IPS DF 6.9 (cell line): ENCODE measurements around the gene GMEB2.
"Not testable (repeated sequence)": the region's sequence is repeated elsewhere in the genome, so short reads cannot be mapped to it uniquely, and the experiment has no call there.

Source experiments
- DNase-seq: peaks from one replicate; pipeline ENCODE4 v3.0.0-alpha.2; 2013; ENCODE audit warnings: low read depth, low spot score
- H3K27ac ChIP-seq: one replicate; pipeline ENCODE4 v1.5.1; 2013; ENCODE audit warnings: low read length, control low read depth
- H3K27me3 ChIP-seq: 2 replicates; pipeline ENCODE4 v1.6.1; 2013; ENCODE audit warnings: mild to moderate bottlenecking, low read length; ENCODE audit not compliant: control insufficient read depth, insufficient read depth
- H3K36me3 ChIP-seq: 2 replicates; pipeline ENCODE4 v1.6.1; 2013; ENCODE audit warnings: low read length; ENCODE audit not compliant: control insufficient read depth, insufficient read depth
- H3K4me1 ChIP-seq: 2 replicates; pipeline ENCODE4 v1.6.1; 2013; ENCODE audit warnings: low read length; ENCODE audit not compliant: control insufficient read depth, insufficient read depth
- H3K4me3 ChIP-seq: 2 replicates; pipeline ENCODE4 v1.5.1; 2013; ENCODE audit warnings: mild to moderate bottlenecking, low read length
- H3K9me3 ChIP-seq: 2 replicates; pipeline ENCODE4 v1.6.1; 2013; ENCODE audit warnings: low read length, inconsistent platforms; ENCODE audit not compliant: control insufficient read depth, insufficient read depth
- WGBS: extraction: QIAGEN DNeasy Blood & Tissue Kit; methylation state at CpG from one replicate; pipeline ENCODE4 v1.1.7; 2013; ENCODE audit warnings: mixed read lengths, missing lambda C conversion rate; ENCODE audit not compliant: insufficient read length, insufficient coverage; 5-methylcytosine and 5-hydroxymethylcytosine counted together

GMEB2 gene

GRCh38 chr20:63639093-63639975 is 12.4 kb upstream of the GMEB2 start:
- H3K27me3 ChIP-seq, result no peaks in the 10 kb centered on the region
- H3K27ac ChIP-seq, result no peak overlapping the region
- H3K4me3 ChIP-seq, result no peak overlapping the region
- H3K9me3 ChIP-seq, result no peaks in the 10 kb centered on the region
- DNase-seq, result no peak
- no CpG with 5 or more reads among the region's 15 CpGs for WGBS
- H3K4me1 ChIP-seq, result peaks cover 3% of the 10 kb centered on the region; the same call in 1 of the 2 replicates
- no peaks in the 10 kb centered on the region for H3K36me3 ChIP-seq

- H3K27ac ChIP-seq, result no peak overlapping the region
- H3K4me3 ChIP-seq, result no peak overlapping the region
- no peaks in the 10 kb centered on the region for H3K36me3 ChIP-seq
- no CpG with 5 or more reads among the region's 19 CpGs for WGBS
- H3K27me3 ChIP-seq, result no peaks in the 10 kb centered on the region
- no peaks in the 10 kb centered on the region for H3K9me3 ChIP-seq
- no peak for DNase-seq
- H3K4me1 ChIP-seq, result peaks cover 3% of the 10 kb centered on the region; the same call in 1 of the 2 replicates
These were observed 10.1 kb upstream of the GMEB2 start for GRCh38 chr20:63636752-63637628.

DNA sequence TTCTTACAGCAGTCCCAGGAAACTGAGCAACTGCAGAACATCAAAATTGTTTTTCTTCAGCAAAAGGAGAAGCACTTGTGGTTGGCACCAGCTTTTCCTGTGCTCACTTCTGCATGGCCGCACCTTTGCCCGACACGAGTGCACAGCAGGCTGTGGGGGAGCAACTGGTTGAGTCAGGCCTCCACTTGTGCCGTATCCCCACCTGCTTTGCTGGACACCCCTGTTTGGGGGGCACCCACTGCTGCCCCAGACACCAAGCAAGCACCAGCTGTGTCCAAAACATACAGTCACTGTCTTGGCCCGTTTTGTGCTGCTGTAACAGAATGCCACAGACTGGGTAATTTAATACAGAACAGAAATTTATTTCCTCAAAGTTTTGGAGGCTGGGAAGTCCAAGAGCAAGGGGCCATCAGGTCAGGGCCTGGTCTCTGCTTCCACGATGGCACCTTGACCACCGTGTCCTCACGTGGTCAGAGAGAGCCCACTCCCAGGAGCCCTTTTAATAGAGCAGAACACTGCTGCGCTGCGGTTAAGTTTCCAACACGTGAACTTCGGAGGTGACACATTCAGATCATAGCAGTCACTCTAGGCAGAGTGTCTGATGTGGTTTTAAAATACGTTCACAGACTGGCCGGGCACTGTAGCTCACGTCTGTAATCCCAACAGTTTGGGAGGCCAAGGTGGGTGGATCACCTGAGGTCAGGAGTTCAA is 8.7 kb upstream of the GMEB2 start:
- no peaks in the 10 kb centered on the region for H3K27me3 ChIP-seq
- no peak for DNase-seq
- no CpG with 5 or more reads among the region's 15 CpGs for WGBS
- no peaks in the 10 kb centered on the region for H3K4me1 ChIP-seq
- H3K9me3 ChIP-seq, result no peaks in the 10 kb centered on the region
- no peak overlapping the region for H3K27ac ChIP-seq
- H3K36me3 ChIP-seq, result no peaks in the 10 kb centered on the region
- no peak overlapping the region for H3K4me3 ChIP-seq

- no CpG with 5 or more reads among the region's 9 CpGs for WGBS
- Histone ChIP-seq H3K27ac (no peak overlapping the region), H3K4me3 (no peak overlapping the region), H3K9me3 (no peaks in the 10 kb centered on the region), H3K4me1 (no peaks in the 10 kb centered on the region), H3K27me3 (no peaks in the 10 kb centered on the region), H3K36me3 (no peaks in the 10 kb centered on the region)
- no peak for DNase-seq
These were observed 6.8 kb upstream of the GMEB2 start for GRCh38 chr20:63633732-63634131.

- H3K9me3 ChIP-seq, H3K27ac ChIP-seq, H3K27me3 ChIP-seq, H3K4me1 ChIP-seq, DNase-seq, H3K4me3 ChIP-seq, H3K36me3 ChIP-seq: not testable (repeated sequence)
- no CpG with 5 or more reads among the region's 10 CpGs for WGBS
These were observed 4.5 kb upstream of the GMEB2 start for GRCh38 chr20:63631426-63631825.

- no CpG with 5 or more reads among the region's 6 CpGs for WGBS
- not testable (repeated sequence) for H3K4me3 ChIP-seq, H3K36me3 ChIP-seq, H3K27ac ChIP-seq, H3K9me3 ChIP-seq, DNase-seq, H3K27me3 ChIP-seq, H3K4me1 ChIP-seq
These were observed 4.1 kb upstream of the GMEB2 start for GRCh38 chr20:63630956-63631355.

DNA sequence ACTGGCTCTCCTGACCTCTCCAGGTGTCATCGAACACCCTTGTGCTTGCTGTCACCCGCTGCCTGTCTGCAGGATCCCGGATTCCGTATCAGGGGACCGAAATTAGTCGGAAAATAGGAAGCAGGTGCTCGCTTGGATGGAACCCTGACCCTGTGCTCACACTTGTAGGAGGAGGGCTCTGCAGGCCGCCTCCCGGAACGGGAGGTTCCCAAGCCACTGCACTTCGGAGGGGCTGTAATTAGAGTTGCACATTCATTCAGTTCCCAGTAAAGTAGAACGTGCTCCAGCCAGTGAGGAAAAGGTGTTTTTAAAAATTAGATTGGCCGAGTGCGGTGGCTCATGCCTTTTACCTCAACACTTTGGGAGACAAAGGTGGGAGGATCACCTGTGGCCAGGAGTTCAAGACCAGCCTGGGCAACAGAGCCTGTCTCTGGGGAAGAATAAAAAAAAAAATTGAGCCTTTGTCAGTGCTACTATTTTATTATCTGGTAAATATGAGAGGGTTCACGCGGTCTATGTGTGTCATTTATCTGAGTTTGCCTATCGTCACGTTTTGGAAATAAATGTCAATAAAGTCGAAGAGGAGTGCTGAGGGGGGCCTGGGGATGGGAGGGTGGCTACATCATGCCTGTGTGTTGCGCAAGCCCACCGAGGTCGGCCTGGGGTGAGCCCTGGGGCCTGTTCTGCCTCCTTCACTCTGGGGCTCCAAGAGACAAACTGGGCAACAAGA is 1.5 kb upstream of the GMEB2 start:
- no peak for DNase-seq
- Histone ChIP-seq H3K4me1 (peaks cover 2% of the 10 kb centered on the region; the same call in 1 of the 2 replicates), H3K27ac (no peak overlapping the region), H3K27me3 (no peaks in the 10 kb centered on the region), H3K36me3 (no peaks in the 10 kb centered on the region), H3K4me3 (no peak overlapping the region), H3K9me3 (no peaks in the 10 kb centered on the region)
- no CpG with 5 or more reads among the region's 22 CpGs for WGBS

GRCh38 chr20:63627751-63628245 is 897 bp upstream of the GMEB2 start:
- WGBS, result no CpG with 5 or more reads among the region's 28 CpGs
- Histone ChIP-seq H3K27ac (no peak overlapping the region), H3K27me3 (no peaks in the 10 kb centered on the region), H3K36me3 (no peaks in the 10 kb centered on the region), H3K4me1 (peaks cover 3% of the 10 kb centered on the region), H3K4me3 (peak overlapping the region; percentile 81; the same call in 1 of the 2 replicates), H3K9me3 (no peaks in the 10 kb centered on the region)
- no peak for DNase-seq

DNA sequence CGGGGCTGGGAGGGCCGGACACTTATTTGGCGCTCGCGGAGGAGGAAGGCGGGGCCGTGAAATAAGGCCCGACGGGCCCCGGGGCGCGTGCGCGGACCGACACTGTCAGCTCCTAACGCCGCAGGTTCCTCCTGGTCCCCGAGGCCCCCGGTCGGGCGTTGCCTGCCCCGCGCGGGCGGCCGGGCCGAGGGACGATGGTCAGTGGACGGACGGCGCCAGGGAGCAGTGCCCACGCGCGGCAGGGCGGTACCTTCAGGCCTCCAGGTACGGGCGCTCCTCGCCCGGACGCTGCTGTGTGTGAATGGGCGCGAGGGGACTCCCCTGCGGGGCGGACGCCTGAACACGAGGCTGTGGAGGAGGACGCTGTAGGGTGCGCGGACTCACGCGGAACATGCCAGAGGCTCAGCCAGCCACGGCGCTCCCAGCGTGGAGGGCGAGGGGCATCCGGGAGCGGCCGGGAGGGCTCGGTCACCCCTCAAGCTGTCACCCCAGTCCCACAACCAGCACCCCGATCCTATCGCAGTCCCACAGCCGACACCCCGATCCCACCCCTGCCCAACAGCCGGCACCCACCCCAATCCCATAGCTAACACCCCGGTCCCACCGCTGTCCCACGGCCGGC is 339 bp upstream of the GMEB2 start:
- Histone ChIP-seq H3K4me1 (peaks cover 3% of the 10 kb centered on the region), H3K36me3 (no peaks in the 10 kb centered on the region), H3K27ac (no peak overlapping the region), H3K4me3 (peak overlapping the region; percentile 81), H3K9me3 (no peaks in the 10 kb centered on the region), H3K27me3 (no peaks in the 10 kb centered on the region)
- WGBS, result no CpG with 5 or more reads among the region's 68 CpGs
- DNase-seq, result peak; percentile 47
